ENCODE results near the gene STK25. TPM values are rescaled to one million over a fixed set of nuclear protein-coding genes. Genes with fewer than 3 reads are reported as not detected.
A peak's percentile ranks its signal among the peaks of the same experiment; 100 is the strongest.

Gene STK25
- 100 to 1,000 TPM; 176 to 209 (median 195) TPM for polyA plus RNA-seq (ENCODE audit: insufficient read length in 4 of 4)

GRCh38 chr2:241508240-241509154 lies at the start of gene STK25:
Gene STK25 (minus strand): TSS chr2:241508584. CDS start chr2:241508035, 549 bp downstream.
- peak; percentile 93 to 98 (median 96) for DNase-seq (ENCODE audit: low read depth in 4 of 4, low spot score in 3 of 4)

- DNase-seq (ENCODE audit: low read depth in 4 of 4, low spot score in 3 of 4): no peak
Observed at GRCh38 chr2:241556746-241557145, 48.4 kb upstream of the STK25 start.

GRCh38 chr2:241555711-241556110 lies 47.3 kb upstream of the STK25 start:
- DNase-seq (ENCODE audit: low read depth in 4 of 4, low spot score in 3 of 4): no peak

DNA sequence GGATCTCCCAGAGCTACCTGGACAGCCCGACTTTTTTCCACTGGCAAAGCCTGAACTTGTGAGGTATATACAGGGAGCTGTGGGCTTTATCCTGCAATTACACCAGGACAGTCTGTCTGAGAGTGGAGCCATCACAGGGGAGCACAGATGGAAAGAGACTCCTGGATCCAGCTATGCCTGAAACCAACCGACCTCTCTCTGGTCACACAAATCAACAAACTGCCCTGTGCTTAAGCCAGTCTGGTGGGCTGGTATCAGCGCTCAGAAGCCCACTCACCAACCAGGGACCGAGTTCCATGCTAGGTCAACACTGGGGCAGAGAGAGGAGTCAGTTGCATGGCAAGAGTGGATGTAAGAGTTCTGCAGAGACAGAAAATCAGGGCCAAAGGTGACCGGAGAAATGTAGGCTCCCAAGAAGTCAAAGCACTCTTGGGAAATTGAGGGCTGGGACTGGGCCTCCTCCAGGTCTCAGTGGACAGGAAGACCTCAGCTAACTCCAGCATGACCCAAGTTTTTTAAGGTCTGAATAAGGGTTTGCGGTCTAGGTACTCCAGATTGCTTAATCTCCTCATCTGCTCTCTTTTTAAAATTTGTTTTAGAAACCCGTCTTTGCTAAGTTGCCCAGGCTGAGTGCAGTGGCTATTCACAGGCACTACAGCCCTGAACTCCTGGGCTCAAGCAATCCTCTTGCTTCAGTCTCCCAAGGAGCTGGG lies 46.4 kb upstream of the STK25 start:
- no peak for DNase-seq (ENCODE audit: low read depth in 4 of 4, low spot score in 3 of 4)

DNA sequence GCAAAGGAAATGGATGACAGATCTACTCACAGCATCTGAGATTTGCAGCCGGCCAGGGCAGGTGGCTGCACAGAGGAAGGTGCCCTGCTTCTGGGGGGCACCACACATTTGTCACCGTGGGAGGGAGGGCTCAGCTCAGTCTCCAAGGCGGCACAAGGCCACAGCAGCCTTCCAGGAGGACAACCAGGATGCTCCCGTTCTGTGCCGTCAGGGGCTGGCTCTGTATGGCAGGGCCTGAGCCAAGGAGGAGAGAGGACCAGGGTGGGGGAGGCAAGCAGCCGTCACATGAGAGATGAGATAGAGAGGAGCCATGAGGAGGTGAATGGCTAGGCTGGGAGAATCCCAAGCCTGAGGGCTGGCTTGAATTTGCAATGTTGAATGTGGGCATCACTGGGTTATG lies 45.6 kb upstream of the STK25 start:
- DNase-seq (ENCODE audit: low read depth in 4 of 4, low spot score in 3 of 4): no peak

DNA sequence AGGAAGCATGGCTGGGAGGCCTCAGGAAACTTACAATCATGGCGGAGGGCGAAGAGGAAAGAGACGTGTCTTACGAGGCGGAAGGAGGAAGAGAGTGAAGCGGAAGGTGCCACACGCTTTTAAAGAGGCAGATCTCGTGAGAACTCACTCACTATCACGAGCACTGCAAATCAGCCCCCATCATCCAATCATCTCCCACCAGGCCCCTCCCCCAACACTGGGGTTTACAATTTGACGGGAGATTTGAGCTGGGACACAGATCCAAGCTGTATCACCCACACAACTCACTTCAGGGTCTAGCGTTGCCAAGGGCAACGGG lies 45.1 kb upstream of the STK25 start:
- DNase-seq (ENCODE audit: low read depth in 4 of 4, low spot score in 3 of 4): no peak

DNA sequence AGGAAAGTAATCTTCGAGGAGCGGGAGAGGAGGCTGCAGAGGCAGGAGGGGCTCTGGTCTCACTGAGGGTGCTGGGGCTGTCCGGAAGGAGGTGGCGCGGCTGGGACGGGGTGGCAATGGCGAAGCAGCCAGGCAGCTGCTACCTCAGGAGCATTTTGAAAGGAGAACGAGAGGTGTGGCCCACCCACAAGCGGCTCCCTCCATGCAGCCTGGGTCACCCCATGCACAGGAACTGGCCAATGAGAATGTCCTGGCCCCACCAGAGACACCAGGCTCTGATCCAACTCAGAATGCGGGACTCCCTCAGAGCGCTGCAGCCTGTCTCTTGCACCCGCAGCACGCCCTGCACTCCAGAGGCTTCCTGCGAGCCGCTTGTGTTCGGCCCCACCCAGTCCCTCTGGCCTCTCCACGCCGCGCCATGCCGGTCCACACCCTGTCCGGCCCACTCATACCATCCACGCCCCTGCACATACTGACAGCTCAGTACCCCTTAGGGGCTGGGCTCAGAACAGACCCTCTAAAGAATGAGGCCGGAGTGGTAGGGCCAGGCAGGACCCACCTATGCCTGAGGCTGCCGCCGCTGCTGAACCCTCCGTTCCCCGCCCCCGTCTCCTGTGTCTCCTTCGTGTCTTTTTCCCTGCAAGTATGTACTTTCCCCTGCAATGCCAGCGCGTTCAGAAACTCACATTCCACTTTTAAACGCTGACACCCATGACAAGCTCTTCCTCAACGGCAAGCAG lies 43.8 kb upstream of the STK25 start:
- no peak for DNase-seq (ENCODE audit: low read depth in 4 of 4, low spot score in 3 of 4)

GRCh38 chr2:241551599-241551997 lies 43.2 kb upstream of the STK25 start:
- DNase-seq (ENCODE audit: low read depth in 4 of 4, low spot score in 3 of 4): no peak

GRCh38 chr2:241550616-241551580 lies 42.5 kb upstream of the STK25 start:
- DNase-seq (ENCODE audit: low read depth in 4 of 4, low spot score in 3 of 4): no peak

DNA sequence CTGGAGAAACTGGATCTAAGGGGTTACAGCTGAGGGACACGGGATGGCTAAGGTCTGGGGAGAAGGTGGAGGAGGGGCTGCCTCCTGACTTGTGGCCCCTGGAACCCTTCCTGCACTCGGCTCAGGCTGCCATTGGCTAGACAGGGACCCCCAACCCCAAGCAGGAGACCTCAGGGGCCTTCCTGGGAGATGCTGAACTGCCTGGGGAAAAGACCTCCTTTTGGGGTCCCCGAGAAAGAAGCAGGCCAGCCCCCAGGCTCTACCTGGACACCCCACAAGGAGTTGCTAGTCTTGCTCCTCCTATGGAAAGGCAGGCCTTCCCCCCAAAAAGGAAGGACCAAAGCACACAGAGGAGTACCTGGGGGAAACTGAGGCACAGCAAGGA lies 40.1 kb upstream of the STK25 start:
- no peak for DNase-seq (ENCODE audit: low read depth in 4 of 4, low spot score in 3 of 4)

DNA sequence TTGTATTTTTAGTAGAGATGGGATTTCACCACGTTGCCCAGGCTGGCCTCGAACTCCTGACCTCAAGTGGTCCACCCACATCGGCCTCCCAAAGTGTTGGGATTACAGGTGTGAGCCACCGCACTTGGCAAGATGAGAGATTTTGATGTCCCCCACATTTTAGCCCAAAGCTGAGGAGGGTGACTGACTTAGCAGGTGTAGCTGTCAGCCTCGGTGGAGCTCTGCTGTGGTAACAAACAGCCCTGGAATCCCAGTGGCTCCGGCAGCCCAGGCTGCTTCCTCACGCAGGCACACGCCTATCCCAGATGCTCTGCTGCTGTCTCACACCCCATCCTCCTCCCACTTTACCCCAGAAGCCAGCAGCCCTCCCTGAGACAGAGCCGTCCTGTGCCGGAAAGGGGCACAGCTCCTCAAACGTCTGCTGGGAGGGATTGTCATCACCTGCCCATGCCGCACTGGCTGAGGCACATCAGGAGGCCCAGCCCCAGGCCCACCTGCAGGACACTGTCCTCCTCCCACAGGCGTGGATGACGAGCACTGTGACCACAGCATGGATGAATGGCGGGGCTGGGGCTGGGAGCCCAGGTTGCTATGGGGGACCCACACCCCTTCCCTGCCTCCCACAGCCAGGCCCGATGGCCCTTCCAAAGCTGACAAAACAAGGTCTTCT lies 39.5 kb upstream of the STK25 start:
- no peak for DNase-seq (ENCODE audit: low read depth in 4 of 4, low spot score in 3 of 4)

DNA sequence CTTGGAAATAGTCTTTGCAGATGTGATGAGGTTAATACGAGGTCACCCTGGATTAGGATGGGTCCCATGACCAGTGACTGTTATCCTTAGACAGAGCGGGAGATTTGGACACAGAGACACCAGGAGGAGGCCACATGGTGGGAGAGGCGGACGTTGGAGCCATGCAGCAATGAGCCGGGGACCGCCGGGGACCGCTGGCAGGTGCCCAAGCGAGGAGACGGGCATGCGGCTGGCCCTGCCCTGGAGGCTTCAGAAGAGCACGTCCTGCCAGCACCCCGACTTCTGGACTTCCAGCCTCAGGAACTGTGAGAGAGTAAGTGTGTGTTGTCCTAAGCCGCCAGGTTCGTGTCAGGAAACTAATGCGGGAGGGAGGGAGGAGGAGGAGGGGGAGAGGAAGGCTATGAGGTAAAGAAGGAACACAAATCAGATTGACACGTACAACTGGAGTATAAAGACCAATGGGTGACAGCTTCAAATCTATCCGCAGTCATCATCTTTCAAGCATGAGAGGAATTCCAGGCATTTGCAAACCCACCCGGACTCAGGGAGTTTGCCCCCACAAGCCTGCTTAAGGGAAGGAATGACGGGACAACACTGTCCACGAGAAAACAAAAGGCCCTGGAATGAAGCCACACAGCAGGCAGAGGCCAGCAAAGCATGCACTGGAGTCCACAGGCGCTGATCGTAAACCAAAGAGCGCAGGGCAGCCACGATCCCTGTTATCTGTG lies 38.6 kb upstream of the STK25 start:
- DNase-seq (ENCODE audit: low read depth in 4 of 4, low spot score in 3 of 4): no peak

GRCh38 chr2:241545523-241546473 lies 37.4 kb upstream of the STK25 start:
- no peak for DNase-seq (ENCODE audit: low read depth in 4 of 4, low spot score in 3 of 4)

GRCh38 chr2:241545106-241545505 lies 36.7 kb upstream of the STK25 start:
- no peak for DNase-seq (ENCODE audit: low read depth in 4 of 4, low spot score in 3 of 4)

GRCh38 chr2:241542278-241542605 lies 33.9 kb upstream of the STK25 start:
- no peak for DNase-seq (ENCODE audit: low read depth in 4 of 4, low spot score in 3 of 4)

DNA sequence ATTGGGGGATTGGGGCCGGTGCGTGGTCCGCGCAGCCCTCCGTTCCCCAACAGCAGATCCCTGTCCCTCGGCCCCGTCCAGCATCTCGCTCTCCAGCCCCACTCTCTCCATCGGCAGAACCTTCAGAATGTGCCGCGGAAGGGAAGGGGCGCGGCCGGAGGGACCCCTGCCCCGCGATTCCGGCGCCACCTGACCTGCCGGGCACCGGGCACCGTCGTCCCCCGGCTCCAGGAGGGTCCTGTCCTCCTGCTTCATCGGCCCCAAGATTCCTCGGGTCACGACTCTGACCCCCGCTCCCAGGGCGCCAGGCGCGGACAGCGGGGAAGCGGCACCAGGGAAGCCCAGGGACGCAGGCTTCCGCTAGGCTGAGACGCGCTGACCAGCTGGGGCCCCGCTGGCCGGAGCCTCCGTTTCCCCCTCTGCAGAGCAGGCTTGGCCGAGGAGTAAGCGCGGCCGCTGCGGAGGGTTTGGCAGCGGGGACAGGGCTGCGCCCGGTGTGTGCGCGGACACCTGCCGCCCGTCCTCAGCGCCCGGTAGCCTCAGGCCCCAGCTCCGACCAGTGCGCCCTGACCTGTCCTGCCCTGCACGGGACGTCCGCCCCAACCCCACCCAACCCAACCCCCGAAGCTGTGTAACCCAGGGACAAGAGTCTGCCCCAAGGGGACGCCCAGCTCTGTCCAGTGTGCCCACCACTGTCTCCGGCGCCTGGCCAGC lies 33.3 kb upstream of the STK25 start:
- no peak for DNase-seq (ENCODE audit: low read depth in 4 of 4, low spot score in 3 of 4)

Measured in right renal pelvis (tissue), 4 donors.